Right lung (tissue), 5 donors: ENCODE results near the gene MEX3C. TPM values are rescaled to one million over a fixed set of nuclear protein-coding genes. Genes with fewer than 3 reads are reported as not detected.

Source experiments
- polyA plus RNA-seq, 5 donors: library from polyadenylated mRNA; unstranded; fragments of 120-200 nt; gene quantifications; one replicate each; pipeline versions ENCODE4 v1.2.1 to v1.2.3, GENCODE V29; 2013; ENCODE audit warnings: inconsistent platforms in 1 of 5, low replicate concordance in 1 of 5; ENCODE audit not compliant: insufficient read length in 5 of 5, insufficient read depth in 1 of 5

The MEX3C gene
- polyA plus RNA-seq, 5 donors: 51.9 to 78.2 (median 69.8) TPM

Other genes with a start within 250 kb of the MEX3C start
- 10 to 100 TPM; 10.4 to 15.5 (median 12.8) TPM for gene ELAC1, start 229.6 kb downstream of the MEX3C start, polyA plus RNA-seq
- 100 to 1,000 TPM; 104 to 168 (median 160) TPM for gene SMAD4, start 167.5 kb downstream of the MEX3C start, polyA plus RNA-seq